NK-92 (cell line): ENCODE data around the gene ABCA4.

Experiments
- DNase-seq: peaks from one replicate; lab custom pipeline; 2025; ENCODE audit not compliant: unreplicated experiment; lab: John Stamatoyannopoulos, UW

The ABCA4 gene

DNA sequence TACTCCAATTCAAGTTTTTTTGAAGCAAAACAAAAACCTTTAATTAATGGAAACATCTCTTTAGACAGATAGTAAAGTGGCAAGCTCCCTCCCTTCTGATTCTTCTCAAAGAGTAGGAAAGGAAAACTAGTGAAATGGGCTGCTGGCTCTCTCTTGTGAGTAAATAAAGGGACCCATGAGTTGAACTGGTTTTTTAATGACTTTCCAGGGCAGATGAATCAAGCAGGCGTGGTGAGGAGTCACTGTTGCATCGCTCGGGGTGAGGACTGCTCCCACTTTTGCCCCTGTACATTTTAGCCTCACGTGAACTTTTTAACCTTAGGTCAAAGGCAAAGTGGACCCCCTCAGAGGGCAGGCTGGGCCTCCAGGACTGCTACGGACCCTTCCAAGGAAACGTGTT, 64.8 kb downstream of the ABCA4 start:
- no peak for DNase-seq

DNA sequence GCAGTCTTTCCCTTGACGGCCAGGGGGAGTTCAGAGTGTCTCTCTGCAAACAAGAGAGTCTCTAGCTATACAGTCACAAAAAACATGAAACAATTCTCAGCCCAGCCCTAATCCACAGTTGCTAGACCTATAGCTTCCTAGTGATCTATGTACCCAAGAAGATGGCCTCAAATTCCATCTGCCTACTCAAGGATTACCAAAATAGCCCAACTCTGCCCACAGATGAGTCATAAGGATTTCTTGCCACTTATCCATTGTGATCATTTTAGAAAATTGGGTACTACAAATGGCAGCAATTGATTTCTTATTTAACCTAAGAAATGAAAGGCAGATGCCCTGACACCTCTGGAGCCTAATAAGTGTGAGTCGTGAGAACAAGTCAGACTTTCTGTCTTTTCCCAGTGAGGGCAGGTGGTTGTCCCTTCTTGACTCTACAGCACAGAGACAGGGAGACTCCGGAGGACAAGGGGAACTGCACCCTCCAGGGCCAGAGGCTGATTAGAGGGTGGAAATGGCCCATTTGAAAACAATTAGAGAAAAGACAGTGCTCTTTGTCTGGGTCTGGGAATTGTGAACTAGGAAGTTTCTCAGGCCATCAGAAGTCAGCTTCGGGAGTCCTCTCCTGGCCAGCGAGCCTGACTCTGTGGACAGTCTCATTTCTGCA, 65.4 kb downstream of the ABCA4 start:
- DNase-seq, result no peak

DNA sequence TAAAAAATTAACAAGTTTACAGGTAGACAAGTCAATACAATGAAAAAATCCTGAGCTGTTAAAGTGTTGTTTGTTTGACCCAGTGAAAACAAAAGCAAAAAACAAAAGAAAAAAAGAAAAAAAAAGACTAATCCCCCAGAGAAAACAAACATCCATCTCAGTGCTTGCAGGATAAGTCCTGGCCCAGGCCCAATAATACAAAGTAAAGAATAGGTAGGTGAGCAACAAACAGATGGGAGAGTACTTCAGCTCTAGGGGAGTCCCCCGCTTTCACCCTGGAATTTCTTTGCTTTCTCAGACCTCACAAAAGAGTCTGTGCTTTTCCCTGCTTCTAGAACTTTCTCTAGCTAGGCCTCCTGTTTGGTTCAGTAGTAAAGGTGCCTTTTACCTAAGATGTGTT, 70.3 kb downstream of the ABCA4 start:
- no peak for DNase-seq

DNA sequence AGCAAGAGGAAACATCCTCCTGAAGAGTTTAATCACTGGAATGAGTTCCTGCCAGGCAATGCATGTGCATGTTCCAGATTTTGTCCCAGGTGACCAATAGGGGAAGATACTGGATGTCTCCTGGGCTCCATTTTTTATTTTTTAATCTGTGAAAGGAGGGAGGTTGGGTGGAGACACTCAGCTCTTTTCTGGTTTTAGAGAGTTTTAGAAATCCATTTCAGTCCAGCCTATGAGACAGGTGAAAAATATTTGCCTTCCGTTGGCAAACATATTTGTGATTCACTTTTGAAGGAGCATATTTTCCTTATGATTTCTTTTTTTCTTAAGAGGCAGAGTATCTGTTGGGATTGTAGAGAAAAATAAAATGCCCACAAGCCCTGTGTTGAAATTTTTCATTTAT, 70.7 kb downstream of the ABCA4 start:
- no peak for DNase-seq

DNA sequence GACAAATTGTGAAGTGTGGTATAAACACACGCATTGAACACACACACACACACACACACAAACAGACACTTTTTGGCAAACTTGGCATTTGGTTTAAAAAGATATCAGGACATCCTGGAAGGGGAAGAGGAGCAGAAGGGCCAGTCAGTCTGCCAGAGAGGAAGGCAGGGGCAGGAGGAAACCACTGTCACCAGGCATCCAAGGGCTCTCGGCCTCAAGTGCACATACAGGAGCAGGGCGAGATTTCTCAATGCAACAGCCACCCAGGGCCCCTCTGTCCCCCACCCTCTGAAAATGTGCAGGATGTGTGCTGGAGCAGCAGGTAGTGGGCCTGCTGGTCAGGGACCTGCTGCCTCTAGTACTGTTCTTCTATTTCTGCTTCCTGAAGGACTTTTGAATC, 71.2 kb downstream of the ABCA4 start:
- DNase-seq, result no peak

DNA sequence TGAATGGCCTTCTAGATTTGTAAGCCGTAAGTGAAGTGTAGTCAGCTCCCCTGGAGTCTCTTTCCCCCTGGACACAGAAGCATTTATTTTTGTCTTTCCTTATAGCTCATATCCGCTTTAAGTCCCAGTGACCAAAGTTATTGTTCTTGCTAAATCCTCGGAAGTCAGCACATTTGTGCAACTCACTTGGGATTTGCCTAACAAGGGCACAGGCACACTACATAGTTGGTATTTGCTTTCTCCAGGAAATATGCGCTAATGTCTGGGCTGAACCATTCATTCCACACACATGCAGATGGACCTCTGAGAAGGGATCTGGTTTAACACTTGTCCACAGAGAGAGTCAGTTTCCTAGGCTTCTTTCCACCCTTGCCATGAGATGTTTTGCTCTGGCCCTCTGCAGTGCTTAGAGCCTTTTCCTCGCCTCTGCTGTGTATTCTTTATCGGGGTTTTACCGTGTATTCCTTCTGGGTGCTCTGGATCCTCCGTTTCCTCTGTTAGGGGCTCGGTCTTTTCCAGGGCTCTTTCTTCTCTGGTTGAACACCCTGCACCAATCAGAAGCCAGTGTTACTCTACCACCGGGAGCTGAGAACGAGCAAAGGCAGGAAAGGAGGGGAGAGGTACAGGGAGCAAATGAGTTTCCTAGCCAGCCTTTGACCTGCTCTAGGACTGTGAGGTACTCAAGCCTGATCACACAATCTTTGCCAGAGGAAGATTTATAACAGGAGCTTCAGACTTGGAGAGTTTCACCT, 72.4 kb downstream of the ABCA4 start:
- no peak for DNase-seq

DNA sequence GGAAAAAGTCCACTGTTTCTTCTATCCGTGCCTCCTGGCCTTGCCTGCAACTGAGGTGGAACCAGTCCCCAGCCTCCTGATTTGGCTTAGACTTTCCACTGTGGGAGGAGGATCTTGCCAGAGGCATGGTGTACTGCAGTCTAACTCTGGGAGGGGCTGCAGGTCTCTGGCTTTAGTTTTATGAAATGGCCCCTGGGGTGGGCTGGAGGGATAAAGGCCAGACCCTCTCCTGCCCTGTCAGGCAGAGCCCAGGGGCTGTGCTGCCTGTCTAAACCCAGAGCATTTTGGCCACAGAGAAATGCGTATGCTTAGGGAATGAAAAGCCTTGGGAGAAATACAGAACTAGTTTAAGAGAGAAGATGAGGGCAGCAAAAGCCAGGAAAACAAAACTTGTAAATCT, 73.0 kb downstream of the ABCA4 start:
- DNase-seq, result no peak

DNA sequence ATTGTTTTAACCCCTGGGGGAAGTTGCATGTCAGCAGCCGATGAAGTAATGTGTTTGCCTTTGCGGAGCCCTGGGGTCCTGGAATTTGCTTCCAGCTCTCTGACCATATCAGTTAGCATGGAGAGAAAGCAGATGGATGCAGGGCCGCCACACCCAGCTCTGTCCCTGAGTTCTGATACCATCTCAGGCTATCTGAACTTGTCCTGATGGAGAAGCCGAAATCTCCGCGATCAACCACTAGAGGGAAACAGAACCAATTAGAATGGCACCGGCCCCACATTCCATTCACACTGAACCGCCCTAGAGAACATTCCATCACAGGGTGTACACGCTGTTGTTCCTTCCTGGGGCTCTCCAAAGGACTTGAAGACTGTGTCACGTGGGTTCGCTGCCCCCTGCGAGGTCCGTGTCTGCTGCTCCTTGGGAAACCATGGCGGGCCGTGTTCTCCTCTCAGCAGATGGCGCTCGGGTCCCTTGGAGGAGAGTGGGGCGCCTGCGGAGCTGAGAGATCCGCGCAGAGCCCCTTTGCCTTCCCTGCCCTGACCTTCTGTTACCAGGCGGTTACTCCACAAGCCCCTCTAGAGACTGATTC, 75.4 kb downstream of the ABCA4 start:
- no peak for DNase-seq

DNA sequence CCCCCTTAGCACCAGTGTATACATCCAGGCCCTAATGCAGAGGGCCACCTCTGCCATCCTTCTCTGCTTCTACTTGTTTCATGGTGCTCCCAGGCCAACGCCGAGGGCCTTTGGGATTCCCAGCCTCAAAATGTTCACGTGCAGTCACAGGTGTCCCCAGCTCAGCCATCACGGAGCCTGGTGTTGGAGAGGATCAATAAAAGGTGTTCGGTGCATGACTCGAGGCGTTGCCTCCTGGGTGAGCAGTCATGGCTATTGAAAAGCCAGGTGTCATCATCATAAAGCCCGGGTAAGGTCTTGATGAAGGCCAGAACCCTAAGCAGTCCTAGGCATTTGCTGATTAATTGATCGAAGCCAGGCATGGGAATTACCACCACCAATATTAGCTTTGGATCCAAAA, 76.1 kb downstream of the ABCA4 start:
- no peak for DNase-seq

DNA sequence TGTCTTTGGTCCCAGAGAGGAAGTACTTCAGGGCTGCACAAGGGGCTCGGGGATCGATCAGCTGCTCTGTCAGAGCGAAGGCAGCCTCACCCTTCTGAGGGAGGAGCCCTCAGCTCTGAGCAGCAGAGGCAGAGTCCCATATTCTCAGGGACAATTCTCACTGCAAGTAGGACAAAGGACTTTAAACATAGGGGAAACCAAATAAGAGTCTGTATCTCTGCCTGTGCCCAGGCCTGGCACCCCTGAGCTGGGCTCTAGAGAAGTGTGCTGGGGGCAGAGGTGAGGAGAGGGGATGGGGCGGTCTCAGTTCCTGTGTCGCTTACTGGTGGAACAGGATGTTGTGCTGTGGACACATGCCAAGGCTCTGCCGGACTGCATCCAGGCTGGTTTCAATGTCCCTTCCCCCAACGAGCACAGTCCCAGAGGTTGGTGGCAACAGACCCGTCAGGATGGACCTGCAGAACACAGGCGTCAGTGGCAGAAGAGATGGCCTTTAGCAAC, 76.6 kb downstream of the ABCA4 start:
- no peak for DNase-seq

DNA sequence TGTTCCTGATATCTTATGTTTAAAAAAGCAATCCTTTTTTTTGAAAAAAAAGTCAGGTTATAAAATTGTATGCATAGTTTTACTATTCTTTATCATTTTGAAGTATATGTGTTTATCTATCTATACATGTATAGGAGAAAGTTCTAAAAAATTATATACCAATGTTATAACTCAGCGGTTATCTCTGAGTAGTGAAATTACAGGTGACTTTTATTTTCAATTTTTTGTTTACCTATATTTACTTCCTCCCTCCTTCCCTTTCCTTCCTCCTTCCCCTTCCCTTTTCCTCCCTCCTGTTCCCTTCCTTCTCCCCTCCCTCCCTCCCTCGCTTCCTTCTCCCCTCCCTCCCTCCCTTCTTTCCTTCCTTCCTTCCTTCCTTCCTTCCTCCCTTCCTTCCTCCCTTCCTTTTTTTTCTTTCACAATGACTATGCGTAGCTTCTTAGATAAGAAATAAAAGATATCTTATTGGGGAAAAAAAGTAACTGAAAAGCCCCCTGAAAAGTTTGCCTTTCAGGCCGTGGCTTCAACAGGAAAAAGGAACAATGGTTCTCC, 77.1 kb downstream of the ABCA4 start:
- DNase-seq, result no peak

DNA sequence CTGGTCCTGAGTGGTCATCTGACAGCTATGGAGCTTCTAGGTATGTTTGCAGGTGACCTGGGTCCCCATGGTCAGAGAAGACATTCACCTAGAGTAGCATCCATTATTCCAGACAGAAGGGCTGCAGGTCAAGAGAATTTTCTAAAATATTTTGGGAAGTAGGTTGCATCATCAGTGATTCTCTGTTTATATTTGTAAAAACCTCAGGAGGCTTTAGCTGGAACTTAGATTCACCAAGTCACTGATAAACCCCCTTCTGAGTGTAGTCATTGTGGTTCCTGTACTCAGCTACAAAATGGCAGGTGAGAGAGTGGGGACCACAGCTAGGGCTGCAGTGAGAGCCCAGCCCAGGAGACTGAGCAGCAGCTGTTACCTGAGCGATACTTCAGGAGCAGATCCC, 78.6 kb downstream of the ABCA4 start:
- DNase-seq, result no peak

DNA sequence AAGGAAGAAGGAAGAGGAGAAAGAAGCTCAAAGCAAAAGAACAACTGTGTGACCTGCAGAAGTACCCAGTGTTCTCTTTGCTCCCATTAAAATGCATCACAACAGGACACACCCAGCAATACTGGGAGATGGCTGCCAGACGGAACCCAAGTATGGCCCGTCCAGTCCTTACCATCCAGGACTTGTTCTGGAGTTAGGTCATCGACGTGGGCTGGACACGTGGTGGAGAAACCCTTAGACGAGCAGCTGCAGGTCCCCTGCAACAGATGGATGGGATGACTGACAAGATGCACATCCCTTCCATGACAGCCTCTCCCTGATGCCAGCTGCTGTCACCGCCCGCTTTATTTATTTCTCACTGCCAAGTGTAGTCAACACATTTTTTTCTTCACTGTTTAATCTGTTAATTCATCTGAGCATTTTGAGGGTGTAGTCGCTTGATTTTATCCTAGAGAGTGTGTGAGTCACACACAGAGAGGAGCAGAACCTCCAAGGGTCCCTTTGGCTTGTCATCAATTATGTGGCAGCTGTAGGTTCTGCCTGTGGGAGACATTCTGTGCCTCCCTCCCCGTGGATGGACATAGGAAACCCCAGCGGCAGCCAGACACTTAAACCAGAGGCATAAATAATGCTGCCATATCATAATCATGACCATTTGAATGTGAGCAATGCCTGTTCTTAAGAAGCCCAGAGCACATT, 80.9 kb downstream of the ABCA4 start:
- no peak for DNase-seq

DNA sequence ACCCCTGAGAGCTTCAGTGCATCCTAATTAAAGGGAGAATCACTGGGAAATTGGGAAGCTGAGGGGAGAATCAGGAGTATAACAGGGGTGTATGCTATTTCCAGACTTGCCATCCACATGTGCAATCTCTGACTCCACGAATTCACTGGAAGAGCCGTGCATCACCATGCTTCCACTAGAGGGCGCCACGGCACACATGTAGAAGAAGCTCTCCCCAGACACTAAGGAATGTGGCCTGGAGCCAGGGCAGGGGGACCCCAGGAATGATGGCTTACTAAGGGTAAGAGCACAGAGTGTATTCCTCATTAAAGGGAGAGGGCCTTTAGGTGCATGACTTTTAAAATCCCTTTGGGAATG, 81.5 kb downstream of the ABCA4 start:
- no peak for DNase-seq

DNA sequence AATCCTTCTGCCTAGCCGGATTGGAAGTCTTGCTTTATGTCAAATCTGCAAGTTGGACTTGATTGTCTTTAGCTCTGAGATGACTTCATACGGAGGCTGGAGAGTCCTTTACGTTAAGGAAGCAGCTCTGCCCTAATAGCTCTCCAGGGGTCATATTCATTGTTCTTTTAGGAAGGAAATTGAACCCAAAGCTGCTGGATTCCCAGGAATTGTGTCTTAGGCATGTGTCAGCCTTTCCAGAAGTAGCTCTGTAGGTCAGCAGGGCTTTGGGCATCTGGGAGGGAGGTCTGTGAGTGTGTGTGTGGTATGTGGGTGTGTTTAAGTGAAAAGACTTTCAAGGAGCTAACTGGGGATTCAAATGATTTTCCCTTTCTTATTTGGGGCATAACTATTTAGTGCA, 82.4 kb downstream of the ABCA4 start:
- no peak for DNase-seq

DNA sequence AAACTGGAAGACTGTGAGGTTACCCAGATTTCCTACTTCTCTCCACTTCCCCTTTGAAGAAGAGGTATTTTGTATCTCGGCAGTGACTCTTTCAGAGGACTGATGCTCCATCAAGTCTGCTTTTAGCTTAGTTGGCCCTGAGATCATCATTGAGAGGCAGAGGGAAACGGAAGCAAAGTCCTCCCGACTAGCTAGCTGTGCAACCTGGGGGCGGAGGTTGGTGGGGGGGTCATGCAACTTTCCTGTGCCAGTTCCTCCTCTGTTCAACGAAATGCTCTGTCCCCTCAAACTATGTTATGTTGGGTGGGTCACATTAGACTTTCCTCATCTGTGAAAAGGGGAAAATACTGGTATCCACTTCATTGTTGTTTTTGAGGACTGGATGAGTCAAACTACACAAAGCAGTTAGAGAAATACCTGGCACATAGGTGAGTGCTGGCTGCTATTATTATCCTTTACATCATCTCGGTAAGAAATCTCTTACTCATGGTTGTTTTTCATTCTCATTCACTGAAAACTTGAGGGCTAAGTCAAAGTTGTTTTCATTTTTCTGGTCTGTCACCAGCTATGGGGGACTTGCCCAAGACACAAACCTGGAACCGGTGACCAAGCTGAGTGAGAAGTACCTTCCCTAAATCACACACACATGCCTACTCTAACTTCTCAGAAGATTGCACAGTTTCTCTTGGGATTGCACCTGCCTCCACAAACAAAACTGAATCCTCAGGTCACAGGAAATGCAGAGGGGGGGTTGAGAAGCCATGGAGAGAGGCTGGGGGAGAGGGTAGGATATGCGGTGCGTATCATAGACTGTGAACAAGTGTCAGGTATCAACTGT, 83.3 kb downstream of the ABCA4 start:
- DNase-seq, result no peak

DNA sequence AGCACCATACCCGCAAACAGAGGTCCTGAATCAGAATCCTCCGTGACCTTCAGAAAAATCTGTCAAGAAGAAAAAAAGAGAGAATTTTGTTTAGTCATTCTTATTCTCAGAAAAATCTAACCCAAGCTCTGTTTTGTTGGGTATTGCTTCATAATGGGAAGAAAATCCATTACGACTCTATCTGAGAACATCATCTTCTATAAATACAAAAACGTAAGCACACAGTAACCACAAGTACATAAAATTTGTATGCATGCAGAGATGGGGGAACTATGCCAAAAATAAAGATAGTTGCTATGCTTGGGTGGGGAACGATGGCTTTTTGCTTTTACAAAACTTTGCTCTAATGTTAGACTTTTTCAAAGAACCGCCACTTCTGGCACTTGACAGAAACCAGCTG, 84.2 kb downstream of the ABCA4 start:
- DNase-seq, result no peak

DNA sequence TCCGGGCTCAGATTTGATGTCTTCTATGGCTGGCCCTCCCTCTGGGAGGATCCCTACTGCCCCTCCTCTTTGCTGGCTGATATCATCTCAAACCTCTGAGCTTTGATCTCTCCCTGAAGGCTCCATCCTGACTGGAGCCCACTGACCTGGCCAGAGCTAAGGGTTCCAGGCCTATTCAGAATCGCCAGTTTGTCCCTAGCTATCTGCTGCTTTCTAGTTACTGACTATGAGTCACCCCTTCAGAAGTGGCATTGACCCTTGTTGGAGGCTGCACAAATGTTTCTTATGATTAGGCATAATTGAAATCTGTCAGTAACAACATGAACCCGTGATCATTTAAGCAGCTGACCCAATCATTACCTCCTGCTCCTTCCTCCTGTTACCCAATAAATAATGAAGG, 87.1 kb downstream of the ABCA4 start:
- DNase-seq, result no peak

DNA sequence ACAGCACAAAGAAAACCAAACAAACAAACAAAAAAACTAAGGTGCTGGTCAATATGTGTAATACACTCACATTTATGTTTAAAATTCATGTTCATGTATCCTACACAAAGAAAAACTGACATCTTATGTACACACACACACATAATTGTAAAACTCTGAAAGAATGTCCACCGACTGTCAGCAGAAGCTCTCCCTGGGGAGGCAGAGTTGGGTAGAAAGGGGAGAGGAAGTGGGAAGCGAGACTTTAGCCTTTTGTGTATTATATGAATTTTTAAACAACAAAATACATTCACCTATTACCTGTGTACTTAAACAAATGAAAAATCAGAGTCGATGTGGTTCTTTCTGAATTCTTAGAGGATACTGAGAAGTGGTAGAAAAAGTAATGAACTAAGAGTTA, 88.3 kb downstream of the ABCA4 start:
- no peak for DNase-seq

DNA sequence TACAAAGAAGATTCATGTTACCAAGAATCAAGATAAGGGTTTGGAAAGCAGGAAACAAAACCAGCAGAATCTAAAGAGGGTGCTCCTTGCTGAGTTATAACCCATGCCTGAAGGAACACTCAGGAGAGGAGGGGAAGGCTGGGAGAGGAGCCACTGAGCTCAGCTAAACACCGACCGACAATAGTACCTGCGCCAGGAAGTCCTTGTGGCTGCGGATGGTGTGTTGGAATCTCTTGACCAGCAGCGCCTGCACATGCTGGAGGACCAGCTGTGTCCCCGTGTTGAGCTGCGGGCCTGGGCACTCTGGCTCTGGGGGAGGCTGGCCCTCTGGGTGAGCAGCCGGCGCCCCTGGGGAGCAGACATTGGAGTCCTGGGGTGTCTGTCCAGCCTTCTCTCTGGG, 89.4 kb downstream of the ABCA4 start:
- no peak for DNase-seq

DNA sequence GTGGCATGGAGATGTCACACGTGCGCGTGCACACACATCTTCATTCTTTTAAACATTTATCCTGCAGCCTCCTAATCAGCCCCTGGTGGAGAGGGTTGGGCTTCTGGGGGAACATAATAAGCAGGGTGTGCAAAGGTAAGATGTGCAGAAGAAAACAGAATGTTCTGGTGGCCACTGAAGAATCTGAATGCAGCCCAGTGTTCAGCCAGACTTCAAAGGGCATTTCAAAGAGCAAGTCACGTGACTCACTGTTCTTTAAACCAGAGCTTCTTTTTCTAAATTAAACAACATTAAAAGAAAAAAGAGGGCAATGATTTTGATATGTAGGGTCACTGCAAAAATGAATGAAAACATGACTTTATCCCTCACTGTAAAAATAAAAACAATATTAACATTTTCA, 89.8 kb downstream of the ABCA4 start:
- DNase-seq, result no peak
